ENCODE data around the gene KIF1A.
"Not testable (repeated sequence)": the region's sequence is repeated elsewhere in the genome, so short reads cannot be mapped to it uniquely, and the experiment has no call there.

The KIF1A gene

GRCh38 chr2:240703417-240704341, 116.3 kb downstream of the KIF1A start:
- TF ChIP-seq, protein P1, sequence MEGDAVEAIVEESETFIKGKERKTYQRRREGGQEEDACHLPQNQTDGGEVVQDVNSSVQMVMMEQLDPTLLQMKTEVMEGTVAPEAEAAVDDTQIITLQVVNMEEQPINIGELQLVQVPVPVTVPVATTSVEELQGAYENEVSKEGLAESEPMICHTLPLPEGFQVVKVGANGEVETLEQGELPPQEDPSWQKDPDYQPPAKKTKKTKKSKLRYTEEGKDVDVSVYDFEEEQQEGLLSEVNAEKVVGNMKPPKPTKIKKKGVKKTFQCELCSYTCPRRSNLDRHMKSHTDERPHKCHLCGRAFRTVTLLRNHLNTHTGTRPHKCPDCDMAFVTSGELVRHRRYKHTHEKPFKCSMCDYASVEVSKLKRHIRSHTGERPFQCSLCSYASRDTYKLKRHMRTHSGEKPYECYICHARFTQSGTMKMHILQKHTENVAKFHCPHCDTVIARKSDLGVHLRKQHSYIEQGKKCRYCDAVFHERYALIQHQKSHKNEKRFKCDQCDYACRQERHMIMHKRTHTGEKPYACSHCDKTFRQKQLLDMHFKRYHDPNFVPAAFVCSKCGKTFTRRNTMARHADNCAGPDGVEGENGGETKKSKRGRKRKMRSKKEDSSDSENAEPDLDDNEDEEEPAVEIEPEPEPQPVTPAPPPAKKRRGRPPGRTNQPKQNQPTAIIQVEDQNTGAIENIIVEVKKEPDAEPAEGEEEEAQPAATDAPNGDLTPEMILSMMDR (IDR thresholded peaks at IDR 0.05; ENCODE audit: insufficient read depth, low read length, poor library complexity, severe bottlenecking) = no peak
- no peaks in the 10 kb centered on the region; the same call in 1 of the 2 replicates for H3K27me3 ChIP-seq (replicated peaks; ENCODE audit: control insufficient read depth, insufficient read depth, low read length)
- H3K36me3 ChIP-seq (ENCODE audit: control insufficient read depth, insufficient read depth, low read length) = no peaks in the 10 kb centered on the region
- DNase-seq (ENCODE audit: extremely low read depth, insufficient read length) = no peak
- no peak overlapping the region for H3K4me3 ChIP-seq (replicated peaks; ENCODE audit: low read depth, low read length)

DNA sequence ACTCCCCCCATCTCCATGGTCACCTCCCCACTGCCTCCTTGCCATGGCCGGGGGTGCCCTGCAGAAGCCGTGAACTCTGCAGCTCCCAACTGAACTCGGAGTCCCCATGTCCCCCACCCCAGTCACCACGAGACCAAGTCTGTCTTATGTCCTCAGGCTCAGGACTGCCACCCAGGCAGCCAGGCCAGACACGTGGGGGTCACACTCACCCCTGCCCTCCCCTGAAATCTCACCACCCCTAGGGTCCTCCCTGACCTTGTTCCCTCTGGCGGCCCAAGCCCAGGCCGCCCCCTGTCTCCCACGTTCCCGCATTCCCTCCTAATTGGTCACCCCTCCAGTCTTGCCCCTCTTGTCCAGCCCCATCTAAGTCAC, 117.4 kb downstream of the KIF1A start:
- TF ChIP-seq, protein P1 (IDR thresholded peaks at IDR 0.05; ENCODE audit: insufficient read depth, low read length, poor library complexity, severe bottlenecking) = no peak
- no peaks in the 10 kb centered on the region; the same call in 1 of the 2 replicates for H3K27me3 ChIP-seq (replicated peaks; ENCODE audit: control insufficient read depth, insufficient read depth, low read length)
- DNase-seq (ENCODE audit: extremely low read depth, insufficient read length) = no peak

DNA sequence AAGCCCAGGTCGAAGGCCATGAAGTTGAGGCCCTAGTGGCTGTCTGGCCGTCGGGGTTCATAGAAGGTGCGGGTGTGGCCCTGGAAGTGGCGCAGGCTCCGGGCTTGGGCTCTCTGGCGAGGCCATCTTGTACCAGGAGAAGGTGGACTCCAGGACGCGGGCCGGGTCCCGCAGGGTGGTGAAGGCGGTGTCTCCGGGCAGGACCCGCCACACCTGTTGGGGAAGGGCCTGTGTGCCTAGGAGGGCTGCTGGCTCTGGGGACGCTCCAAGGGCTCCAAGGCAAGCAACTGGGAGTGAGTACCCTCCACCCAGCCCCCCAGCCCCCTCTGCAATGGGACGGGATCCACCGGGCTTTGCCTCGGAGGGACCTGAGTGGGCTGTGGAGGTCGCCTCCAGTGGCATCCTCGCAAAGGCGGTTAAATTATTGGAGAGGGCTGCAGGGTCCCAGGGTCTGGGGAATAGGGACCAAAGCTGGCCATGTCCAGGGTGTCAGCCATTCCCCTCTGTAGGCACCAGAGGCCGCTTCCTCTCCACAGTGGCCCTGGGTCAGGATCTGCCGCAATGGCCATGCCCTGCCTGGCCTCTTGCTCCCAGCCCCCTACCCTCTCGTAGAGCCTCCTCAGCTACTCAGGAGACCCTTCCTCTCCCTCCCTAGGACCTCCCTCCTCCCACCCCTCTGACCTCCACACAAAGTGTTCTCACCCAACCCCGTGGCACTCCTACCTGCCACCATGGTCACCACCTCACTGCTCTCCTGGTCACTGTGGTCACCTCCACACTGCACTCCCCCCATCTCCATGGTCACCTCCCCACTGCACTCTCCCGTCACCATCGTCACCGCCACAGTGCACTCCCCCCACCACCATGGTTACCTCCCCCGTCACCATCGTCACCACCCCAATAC, 118.0 kb downstream of the KIF1A start:
- no peak for DNase-seq (ENCODE audit: extremely low read depth, insufficient read length)
- TF ChIP-seq, protein P1 (IDR thresholded peaks at IDR 0.05; ENCODE audit: insufficient read depth, low read length, poor library complexity, severe bottlenecking) = no peak
- no peaks in the 10 kb centered on the region for H3K36me3 ChIP-seq (ENCODE audit: control insufficient read depth, insufficient read depth, low read length)

More for the DNA sequence above, 117.4 kb downstream of the KIF1A start:
- Histone ChIP-seq H3K36me3 (ENCODE audit: control insufficient read depth, insufficient read depth, low read length) (no peaks in the 10 kb centered on the region), H3K4me3 (replicated peaks; ENCODE audit: low read depth, low read length) (no peak overlapping the region)

DNA sequence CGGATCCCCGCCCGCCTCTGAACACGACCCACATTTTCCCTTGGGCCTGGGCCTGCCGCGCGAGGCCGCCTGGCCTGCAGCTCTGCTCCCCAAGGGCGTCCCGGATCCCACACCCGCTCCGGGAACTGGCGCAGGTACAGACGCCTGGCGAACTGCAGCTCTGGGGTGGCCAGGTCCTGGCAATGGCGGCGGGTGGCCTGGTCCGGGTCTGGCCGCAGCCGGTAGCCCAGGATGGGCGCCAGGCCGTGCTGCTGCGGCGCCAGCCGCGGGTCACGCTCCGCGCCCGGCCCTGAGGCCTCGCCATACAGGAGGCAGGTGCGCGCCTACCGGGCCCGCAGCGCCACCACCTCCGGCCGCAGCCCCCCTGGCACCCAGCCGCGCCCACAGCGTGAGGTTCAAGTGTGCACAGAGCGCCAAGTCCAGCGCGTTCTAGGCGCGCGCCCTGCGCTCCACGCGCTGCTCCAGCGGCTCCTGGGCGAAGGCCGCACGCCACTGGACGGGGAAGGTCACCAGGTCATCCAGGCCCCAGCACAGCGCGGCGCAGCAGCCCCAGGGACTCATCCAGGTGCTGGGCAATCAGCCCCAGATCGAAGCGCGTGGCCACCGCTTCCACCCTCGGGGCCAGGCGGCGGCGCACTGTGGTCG, 118.8 kb downstream of the KIF1A start:
- H3K4me3 ChIP-seq (replicated peaks; ENCODE audit: low read depth, low read length) = no peak overlapping the region

More for the DNA sequence above, 118.0 kb downstream of the KIF1A start:
- Histone ChIP-seq H3K27me3 (replicated peaks; ENCODE audit: control insufficient read depth, insufficient read depth, low read length) (no peaks in the 10 kb centered on the region; the same call in 1 of the 2 replicates), H3K4me3 (replicated peaks; ENCODE audit: low read depth, low read length) (no peak overlapping the region)

GRCh38 chr2:240700616-240701015, 119.4 kb downstream of the KIF1A start:
- H3K27me3 ChIP-seq (replicated peaks; ENCODE audit: control insufficient read depth, insufficient read depth, low read length); H3K36me3 ChIP-seq (ENCODE audit: control insufficient read depth, insufficient read depth, low read length); DNase-seq (ENCODE audit: extremely low read depth, insufficient read length); H3K4me3 ChIP-seq (replicated peaks; ENCODE audit: low read depth, low read length): not testable (repeated sequence)

More for the DNA sequence above, 118.8 kb downstream of the KIF1A start:
- H3K36me3 ChIP-seq (ENCODE audit: control insufficient read depth, insufficient read depth, low read length) = no peaks in the 10 kb centered on the region
- TF ChIP-seq, protein P1 (IDR thresholded peaks at IDR 0.05; ENCODE audit: insufficient read depth, low read length, poor library complexity, severe bottlenecking) = no peak
- no peak for DNase-seq (ENCODE audit: extremely low read depth, insufficient read length)
- no peaks in the 10 kb centered on the region; the same call in 1 of the 2 replicates for H3K27me3 ChIP-seq (replicated peaks; ENCODE audit: control insufficient read depth, insufficient read depth, low read length)

GRCh38 chr2:240699835-240700234, 120.2 kb downstream of the KIF1A start:
- not testable (repeated sequence) for H3K4me3 ChIP-seq (replicated peaks; ENCODE audit: low read depth, low read length); H3K27me3 ChIP-seq (replicated peaks; ENCODE audit: control insufficient read depth, insufficient read depth, low read length); DNase-seq (ENCODE audit: extremely low read depth, insufficient read length); H3K36me3 ChIP-seq (ENCODE audit: control insufficient read depth, insufficient read depth, low read length)

DNA sequence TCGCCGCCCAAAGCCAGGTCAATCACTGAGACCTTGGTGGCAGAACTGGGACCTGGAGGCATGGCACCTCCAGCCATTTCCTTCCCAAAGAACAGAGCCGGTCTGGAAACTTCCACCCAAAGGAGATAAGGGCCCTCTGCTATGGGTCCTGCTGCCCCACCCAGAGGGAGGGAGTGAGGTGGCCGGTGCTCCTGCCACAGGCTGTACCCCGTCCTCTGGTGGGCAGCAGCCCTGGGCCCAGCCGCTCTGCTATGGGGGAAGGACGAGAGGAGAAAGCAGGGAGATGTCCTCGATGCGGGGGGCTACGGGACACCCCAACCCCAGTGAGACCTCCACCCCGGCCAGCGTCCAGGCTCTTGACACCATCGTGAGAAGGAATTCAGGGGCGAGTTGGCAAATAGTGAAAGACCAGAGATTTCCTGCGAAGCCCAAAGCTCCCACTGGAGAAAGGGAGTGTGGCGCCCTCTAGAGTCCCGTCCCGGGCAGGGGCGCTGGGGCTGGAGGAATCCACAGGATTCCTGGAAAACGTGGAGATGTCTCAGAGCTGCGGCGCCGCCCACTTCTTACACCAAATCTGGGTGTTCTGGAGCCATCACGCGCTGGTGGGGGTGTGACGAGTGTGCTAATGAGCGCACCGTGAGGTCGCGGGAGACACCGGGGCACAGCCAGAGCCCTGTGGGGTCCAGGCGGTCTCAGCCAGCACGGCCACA, 121.0 kb downstream of the KIF1A start:
- DNase-seq (ENCODE audit: extremely low read depth, insufficient read length) = not testable (repeated sequence)

DNA sequence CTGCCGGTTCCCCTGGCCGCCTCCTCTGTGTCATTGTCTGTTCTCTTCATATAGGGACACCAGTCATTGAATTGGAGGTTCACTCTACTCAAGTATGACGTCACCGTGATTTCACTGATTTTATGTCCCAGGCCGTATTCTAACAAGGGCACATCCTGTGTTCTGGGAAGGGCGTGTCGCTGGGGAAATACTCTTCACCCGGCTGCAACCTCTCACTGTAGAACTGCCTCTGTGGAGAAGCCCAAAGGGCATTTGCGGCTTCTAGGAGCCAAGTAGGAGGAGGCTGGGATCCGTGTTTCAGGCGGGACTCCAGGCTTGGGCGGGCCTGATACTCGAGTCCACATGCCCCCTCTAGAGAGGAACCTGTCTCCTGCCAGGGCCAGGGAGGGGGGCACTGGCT, 123.5 kb downstream of the KIF1A start:
- not testable (repeated sequence) for DNase-seq (ENCODE audit: extremely low read depth, insufficient read length); H3K4me3 ChIP-seq (replicated peaks; ENCODE audit: low read depth, low read length); H3K27me3 ChIP-seq (replicated peaks; ENCODE audit: control insufficient read depth, insufficient read depth, low read length); H3K36me3 ChIP-seq (ENCODE audit: control insufficient read depth, insufficient read depth, low read length)

More for the DNA sequence above, 121.0 kb downstream of the KIF1A start:
- H3K27me3 ChIP-seq (replicated peaks; ENCODE audit: control insufficient read depth, insufficient read depth, low read length); H3K4me3 ChIP-seq (replicated peaks; ENCODE audit: low read depth, low read length); H3K36me3 ChIP-seq (ENCODE audit: control insufficient read depth, insufficient read depth, low read length): not testable (repeated sequence)

Measured in GM06990 (cell line).